OCI-LY3 (cell line): ENCODE data around the gene PLPPR1.

ENCODE experiments used
- H2AFZ ChIP-seq: fragments of 200-600, 300-600 bp; shearing (Covaris generic); 2 replicates; pipeline ENCODE4 v1.6.0; 2014; ENCODE audit warnings: antibody characterized with exemption, low read depth, low read length
- H3K27ac ChIP-seq: fragments of 200-600, 300-600 bp; sonication (generic); 2 replicates; pipeline ENCODE4 v1.5.1; 2014; ENCODE audit warnings: mild to moderate bottlenecking, low read length, moderate library complexity, mixed read lengths
- H3K27me3 ChIP-seq: fragments of 200-600, 300-600 bp; sonication (generic); 2 replicates; pipeline ENCODE4 v1.6.1; 2014; ENCODE audit warnings: low read depth, low read length, mixed read lengths
- H3K36me3 ChIP-seq: fragments of 200-600, 300-600 bp; sonication (generic); replicated peaks from 2 replicates; pipeline ENCODE3; 2014; ENCODE audit warnings: low read depth, low read length, mixed read lengths
- H3K4me1 ChIP-seq: fragments of 300-600, 200-600 bp; sonication (generic); 2 replicates; pipeline ENCODE4 v1.6.1; 2014; ENCODE audit warnings: low read length, mixed read lengths
- H3K4me2 ChIP-seq: fragments of 200-600, 300-600 bp; sonication (generic); 2 replicates; pipeline ENCODE4 v1.6.1; 2014; ENCODE audit warnings: low read length, mixed read lengths
- H3K4me3 ChIP-seq: fragments of 300-600, 200-600 bp; sonication (generic); 2 replicates; pipeline ENCODE4 v1.5.1; 2014; ENCODE audit warnings: antibody characterized with exemption, mild to moderate bottlenecking, low read length, moderate library complexity
- H3K79me2 ChIP-seq: fragments of 300-600, 200-600 bp; shearing (Covaris generic); 2 replicates; pipeline ENCODE4 v1.6.1; 2014; ENCODE audit warnings: mild to moderate bottlenecking, low read length, mixed read lengths
- H3K9ac ChIP-seq: fragments of 300-600, 200-600 bp; shearing (Covaris generic); 2 replicates; pipeline ENCODE4 v1.6.0; 2014; ENCODE audit warnings: mild to moderate bottlenecking, low read length, moderate library complexity
- H3K9me3 ChIP-seq: fragments of 200-600, 300-600 bp; shearing (Covaris generic); 2 replicates; pipeline ENCODE4 v1.6.1; 2014; ENCODE audit warnings: low read length, mixed read lengths; ENCODE audit not compliant: insufficient read depth
- H4K20me1 ChIP-seq: fragments of 200-600, 300-600 bp; sonication (generic); 2 replicates; pipeline ENCODE4 v1.6.1; 2016; ENCODE audit warnings: low read length, mixed read lengths; ENCODE audit not compliant: insufficient read depth
- CTCF ChIP-seq: fragments of 200-600, 300-600 bp; sonication (generic); IDR thresholded peaks from 2 replicates; pipeline ENCODE4 v1.5.1; 2014; ENCODE audit warnings: antibody characterized with exemption, low read length, low read depth
- EZH2phosphoT487 ChIP-seq: fragments of 200-600 bp; shearing (Covaris generic); IDR thresholded peaks from 2 replicates; pipeline ENCODE4 v1.6.1; 2018; ENCODE audit warnings: antibody characterized with exemption, mixed run types, low read depth

PLPPR1 gene

GRCh38 chr9:101148344-101148743 is 119.8 kb downstream of the PLPPR1 start:
- Histone ChIP-seq H3K27ac (no peak overlapping the region), H3K9ac (no peak overlapping the region), H3K27me3 (no peaks in the 10 kb centered on the region), H3K4me1 (no peaks in the 10 kb centered on the region), H3K4me3 (no peak overlapping the region), H3K79me2 (no peaks in the 10 kb centered on the region), H3K4me2 (no peak overlapping the region), H3K9me3 (no peaks in the 10 kb centered on the region), H4K20me1 (no peaks in the 10 kb centered on the region), H2AFZ (no peak overlapping the region), H3K36me3 (no peaks in the 10 kb centered on the region)
- TF ChIP-seq CTCF (no peak), EZH2phosphoT487 (no peak)

GRCh38 chr9:101158361-101158760 is 129.8 kb downstream of the PLPPR1 start:
- Histone ChIP-seq H3K4me2 (no peak overlapping the region), H3K4me3 (no peak overlapping the region), H4K20me1 (no peaks in the 10 kb centered on the region), H3K9me3 (no peaks in the 10 kb centered on the region), H3K27ac (no peak overlapping the region), H3K4me1 (no peaks in the 10 kb centered on the region), H3K9ac (no peak overlapping the region), H3K27me3 (no peaks in the 10 kb centered on the region; the same call in none of the 2 replicates), H2AFZ (no peak overlapping the region), H3K79me2 (no peaks in the 10 kb centered on the region), H3K36me3 (no peaks in the 10 kb centered on the region)
- TF ChIP-seq EZH2phosphoT487 = no peak
- no peak for TF ChIP-seq CTCF

- Histone ChIP-seq H3K27ac (no peak overlapping the region), H3K9me3 (no peaks in the 10 kb centered on the region), H3K79me2 (no peaks in the 10 kb centered on the region), H3K36me3 (no peaks in the 10 kb centered on the region), H3K9ac (no peak overlapping the region), H2AFZ (no peak overlapping the region), H3K4me2 (no peak overlapping the region), H3K4me1 (0 out of 2 replicates have a peak, but pooled peaks cover 5% of the 10 kb centered on the region), H3K4me3 (no peak overlapping the region), H3K27me3 (no peaks in the 10 kb centered on the region; the same call in none of the 2 replicates), H4K20me1 (no peaks in the 10 kb centered on the region)
- TF ChIP-seq CTCF (no peak), EZH2phosphoT487 (no peak)
Measured at GRCh38 chr9:101162231-101162630, 133.7 kb downstream of the PLPPR1 start.

- Histone ChIP-seq H3K9ac (no peak overlapping the region), H3K4me2 (no peak overlapping the region), H4K20me1 (no peaks in the 10 kb centered on the region), H3K4me1 (0 out of 2 replicates have a peak, but pooled peaks cover 5% of the 10 kb centered on the region), H3K9me3 (no peaks in the 10 kb centered on the region), H3K36me3 (no peaks in the 10 kb centered on the region), H2AFZ (no peak overlapping the region), H3K27ac (no peak overlapping the region), H3K27me3 (no peaks in the 10 kb centered on the region), H3K79me2 (no peaks in the 10 kb centered on the region), H3K4me3 (no peak overlapping the region)
- no peak for TF ChIP-seq CTCF
- TF ChIP-seq EZH2phosphoT487 = no peak
Measured at GRCh38 chr9:101165131-101165530, 136.6 kb downstream of the PLPPR1 start.
